Astrocyte (in vitro differentiated cells and primary cell): ENCODE results near the gene SPATA20.

Source experiments
- EZH2 ChIP-seq: IDR thresholded peaks from 2 replicates; pipeline ENCODE4 v1.6.1; 2012; ENCODE audit warnings: mild to moderate bottlenecking, low read length, inconsistent platforms; ENCODE audit not compliant: insufficient read depth
- TF ChIP-seq, protein P1 (sequence below): IDR thresholded peaks from 2 replicates; pipeline ENCODE4 v1.5.1; 2011; ENCODE audit warnings: low read depth, mild to moderate bottlenecking, inconsistent platforms, low read length, moderate library complexity; ENCODE audit not compliant: insufficient read depth

- TF ChIP-seq, protein P1, sequence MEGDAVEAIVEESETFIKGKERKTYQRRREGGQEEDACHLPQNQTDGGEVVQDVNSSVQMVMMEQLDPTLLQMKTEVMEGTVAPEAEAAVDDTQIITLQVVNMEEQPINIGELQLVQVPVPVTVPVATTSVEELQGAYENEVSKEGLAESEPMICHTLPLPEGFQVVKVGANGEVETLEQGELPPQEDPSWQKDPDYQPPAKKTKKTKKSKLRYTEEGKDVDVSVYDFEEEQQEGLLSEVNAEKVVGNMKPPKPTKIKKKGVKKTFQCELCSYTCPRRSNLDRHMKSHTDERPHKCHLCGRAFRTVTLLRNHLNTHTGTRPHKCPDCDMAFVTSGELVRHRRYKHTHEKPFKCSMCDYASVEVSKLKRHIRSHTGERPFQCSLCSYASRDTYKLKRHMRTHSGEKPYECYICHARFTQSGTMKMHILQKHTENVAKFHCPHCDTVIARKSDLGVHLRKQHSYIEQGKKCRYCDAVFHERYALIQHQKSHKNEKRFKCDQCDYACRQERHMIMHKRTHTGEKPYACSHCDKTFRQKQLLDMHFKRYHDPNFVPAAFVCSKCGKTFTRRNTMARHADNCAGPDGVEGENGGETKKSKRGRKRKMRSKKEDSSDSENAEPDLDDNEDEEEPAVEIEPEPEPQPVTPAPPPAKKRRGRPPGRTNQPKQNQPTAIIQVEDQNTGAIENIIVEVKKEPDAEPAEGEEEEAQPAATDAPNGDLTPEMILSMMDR: no peak
- no peak for TF ChIP-seq EZH2
Observed at GRCh38 chr17:50566886-50567285, 19.9 kb downstream of the SPATA20 start.
